Gastrocnemius medialis (tissue), 4 donors: ENCODE results near the gene SMIM45.

ENCODE experiments used
- POLR2A ChIP-seq, 2 donors: fragments of 450-650 bp; IDR thresholded peaks; one replicate each; pipeline ENCODE4 v1.6.1; 2017; ENCODE audit warnings: antibody characterized with exemption in 2 of 2, mild to moderate bottlenecking in 2 of 2, moderate library complexity in 2 of 2
- TF ChIP-seq, protein P1 (sequence below), 5 experiments: fragments of 450-650 bp in 3 of 5; fragments of 200-600 bp in 2 of 5; sonication (generic) in 2 of 5; IDR thresholded peaks in 4 of 5; conservative IDR thresholded peaks in 1 of 5; 1 replicate in 4 of 5; 2 replicates in 1 of 5; pipeline ENCODE4 v1.5.1; 2016 to 2019; ENCODE audit warnings: antibody characterized with exemption in 5 of 5, mild to moderate bottlenecking in 3 of 5, moderate library complexity in 3 of 5

GRCh38 chr22:41922328-41922727 is 29.6 kb upstream of the SMIM45 start:
- TF ChIP-seq, protein P1, sequence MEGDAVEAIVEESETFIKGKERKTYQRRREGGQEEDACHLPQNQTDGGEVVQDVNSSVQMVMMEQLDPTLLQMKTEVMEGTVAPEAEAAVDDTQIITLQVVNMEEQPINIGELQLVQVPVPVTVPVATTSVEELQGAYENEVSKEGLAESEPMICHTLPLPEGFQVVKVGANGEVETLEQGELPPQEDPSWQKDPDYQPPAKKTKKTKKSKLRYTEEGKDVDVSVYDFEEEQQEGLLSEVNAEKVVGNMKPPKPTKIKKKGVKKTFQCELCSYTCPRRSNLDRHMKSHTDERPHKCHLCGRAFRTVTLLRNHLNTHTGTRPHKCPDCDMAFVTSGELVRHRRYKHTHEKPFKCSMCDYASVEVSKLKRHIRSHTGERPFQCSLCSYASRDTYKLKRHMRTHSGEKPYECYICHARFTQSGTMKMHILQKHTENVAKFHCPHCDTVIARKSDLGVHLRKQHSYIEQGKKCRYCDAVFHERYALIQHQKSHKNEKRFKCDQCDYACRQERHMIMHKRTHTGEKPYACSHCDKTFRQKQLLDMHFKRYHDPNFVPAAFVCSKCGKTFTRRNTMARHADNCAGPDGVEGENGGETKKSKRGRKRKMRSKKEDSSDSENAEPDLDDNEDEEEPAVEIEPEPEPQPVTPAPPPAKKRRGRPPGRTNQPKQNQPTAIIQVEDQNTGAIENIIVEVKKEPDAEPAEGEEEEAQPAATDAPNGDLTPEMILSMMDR (IDR thresholded peaks at IDR 0.05 in 4 of 5, conservative IDR thresholded peaks at IDR 0.05 in 1 of 5): no peak
- no peak for TF ChIP-seq POLR2A (IDR thresholded peaks at IDR 0.05)
